Measurements from ENCODE around the gene SUCO.

DNA sequence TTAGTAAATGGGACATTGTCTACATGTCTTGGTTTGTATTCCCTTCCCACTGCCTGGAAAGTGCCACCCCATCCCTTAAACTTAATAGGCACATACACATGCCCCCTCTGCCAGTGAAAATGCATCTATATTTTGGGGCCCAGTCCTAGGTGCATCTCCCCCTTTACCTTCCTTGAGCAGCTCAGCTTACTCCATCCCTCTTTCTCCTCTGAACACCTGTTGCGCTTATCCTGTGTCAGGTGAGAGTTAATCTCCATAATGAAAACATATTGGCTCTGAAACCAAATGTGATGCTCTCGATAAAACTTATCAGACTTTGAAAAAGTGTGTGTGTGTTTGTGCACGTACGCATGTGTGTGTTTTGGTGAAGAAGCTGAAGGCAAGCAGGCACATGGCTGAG is 15.4 kb upstream of the SUCO start:
- TF ChIP-seq POLR2AphosphoS5 (IDR thresholded peaks at IDR 0.05; ENCODE audit: insufficient read depth in 1 of 2, low read depth in 1 of 2): no peak
- TF ChIP-seq, protein P1, sequence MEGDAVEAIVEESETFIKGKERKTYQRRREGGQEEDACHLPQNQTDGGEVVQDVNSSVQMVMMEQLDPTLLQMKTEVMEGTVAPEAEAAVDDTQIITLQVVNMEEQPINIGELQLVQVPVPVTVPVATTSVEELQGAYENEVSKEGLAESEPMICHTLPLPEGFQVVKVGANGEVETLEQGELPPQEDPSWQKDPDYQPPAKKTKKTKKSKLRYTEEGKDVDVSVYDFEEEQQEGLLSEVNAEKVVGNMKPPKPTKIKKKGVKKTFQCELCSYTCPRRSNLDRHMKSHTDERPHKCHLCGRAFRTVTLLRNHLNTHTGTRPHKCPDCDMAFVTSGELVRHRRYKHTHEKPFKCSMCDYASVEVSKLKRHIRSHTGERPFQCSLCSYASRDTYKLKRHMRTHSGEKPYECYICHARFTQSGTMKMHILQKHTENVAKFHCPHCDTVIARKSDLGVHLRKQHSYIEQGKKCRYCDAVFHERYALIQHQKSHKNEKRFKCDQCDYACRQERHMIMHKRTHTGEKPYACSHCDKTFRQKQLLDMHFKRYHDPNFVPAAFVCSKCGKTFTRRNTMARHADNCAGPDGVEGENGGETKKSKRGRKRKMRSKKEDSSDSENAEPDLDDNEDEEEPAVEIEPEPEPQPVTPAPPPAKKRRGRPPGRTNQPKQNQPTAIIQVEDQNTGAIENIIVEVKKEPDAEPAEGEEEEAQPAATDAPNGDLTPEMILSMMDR (IDR thresholded peaks at IDR 0.05): no peak

All from vagina (tissue), 2 donors.